Right atrium auricular region (tissue), 2 donors: Measurements from ENCODE around the gene LIX1L. TPM values are rescaled to one million over a fixed set of nuclear protein-coding genes. Genes with fewer than 3 reads are reported as not detected.

ENCODE experiments used
- DNase-seq: peaks from one replicate; pipeline ENCODE4 v3.0.0-alpha.2; 2019; ENCODE audit warnings: low spot score
- H3K27ac ChIP-seq, 2 donors: fragments of 200-600 bp; sonication (generic); 1 replicate in 1 of 2; 2 replicates in 1 of 2; pipeline ENCODE4 v1.5.1; 2016 to 2019
- H3K27me3 ChIP-seq, 2 donors: fragments of 200-600 bp; sonication (generic); one replicate each; pipeline versions ENCODE4 v1.5.1 to v1.6.0; 2017 to 2019
- H3K36me3 ChIP-seq: fragments of 200-600 bp; sonication (generic); one replicate; pipeline ENCODE4 v1.5.1; 2016
- H3K4me1 ChIP-seq, 2 donors: fragments of 200-600 bp; sonication (generic); one replicate each; pipeline versions ENCODE4 v1.5.1 to v1.6.0; 2017 to 2019
- H3K4me3 ChIP-seq, 2 donors: fragments of 200-600 bp; sonication (generic); 1 replicate in 1 of 2; 2 replicates in 1 of 2; pipeline ENCODE4 v1.5.1; 2017 to 2019; ENCODE audit warnings: mild to moderate bottlenecking in 1 of 2, moderate library complexity in 1 of 2
- H3K9me3 ChIP-seq, 2 donors: fragments of 200-600 bp; sonication (generic); one replicate each; pipeline ENCODE4 v1.5.1; 2019
- total RNA-seq, 2 donors: library from RNA; depleted of rRNA; stranded (reverse); fragments of >200 nt; gene quantifications; one replicate each; pipeline ENCODE4 v1.1.0, GENCODE V29; 2016
- TF ChIP-seq, protein P1 (sequence below), 2 donors: fragments of 200-600 bp; sonication (generic); IDR thresholded peaks; one replicate each; pipeline ENCODE4 v1.5.1; 2019; ENCODE audit warnings: antibody characterized with exemption in 2 of 2

Gene LIX1L
- total RNA-seq, 2 donors from 2014 or later = 26.6 to 36.6 TPM

DNA sequence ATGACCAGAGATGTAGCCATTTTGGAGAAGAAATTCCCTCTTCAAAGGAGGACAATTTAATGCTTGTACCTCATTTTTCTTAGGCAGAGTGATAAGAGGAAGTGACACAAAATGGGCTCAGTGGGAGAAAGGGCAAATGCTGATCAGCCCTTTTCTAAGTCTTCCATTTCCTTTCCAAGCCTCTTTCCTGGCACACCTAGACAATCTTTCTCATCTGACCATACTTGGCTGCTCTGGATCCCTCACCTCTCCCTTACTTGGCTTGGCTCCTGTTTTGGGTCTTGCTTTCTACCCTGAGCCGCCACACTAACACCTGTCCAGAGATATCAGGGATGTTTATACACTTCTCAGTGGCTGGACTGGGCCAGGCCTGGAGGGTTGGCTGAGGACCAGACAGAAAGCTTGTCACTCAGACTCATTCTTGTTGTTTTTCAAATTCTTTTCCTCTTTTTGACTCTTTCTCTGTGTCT, 25.4 kb upstream of the LIX1L start:
- Histone ChIP-seq H3K9me3 (no peaks in the 10 kb centered on the region), H3K27me3 (no peaks in the 10 kb centered on the region), H3K4me3 (no peak overlapping the region), H3K27ac (peak overlapping the region; percentile 96 to 98), H3K36me3 (no peaks in the 10 kb centered on the region), H3K4me1 (peaks cover 0 to 83% of the 10 kb centered on the region in 2 donors)
- TF ChIP-seq, protein P1, sequence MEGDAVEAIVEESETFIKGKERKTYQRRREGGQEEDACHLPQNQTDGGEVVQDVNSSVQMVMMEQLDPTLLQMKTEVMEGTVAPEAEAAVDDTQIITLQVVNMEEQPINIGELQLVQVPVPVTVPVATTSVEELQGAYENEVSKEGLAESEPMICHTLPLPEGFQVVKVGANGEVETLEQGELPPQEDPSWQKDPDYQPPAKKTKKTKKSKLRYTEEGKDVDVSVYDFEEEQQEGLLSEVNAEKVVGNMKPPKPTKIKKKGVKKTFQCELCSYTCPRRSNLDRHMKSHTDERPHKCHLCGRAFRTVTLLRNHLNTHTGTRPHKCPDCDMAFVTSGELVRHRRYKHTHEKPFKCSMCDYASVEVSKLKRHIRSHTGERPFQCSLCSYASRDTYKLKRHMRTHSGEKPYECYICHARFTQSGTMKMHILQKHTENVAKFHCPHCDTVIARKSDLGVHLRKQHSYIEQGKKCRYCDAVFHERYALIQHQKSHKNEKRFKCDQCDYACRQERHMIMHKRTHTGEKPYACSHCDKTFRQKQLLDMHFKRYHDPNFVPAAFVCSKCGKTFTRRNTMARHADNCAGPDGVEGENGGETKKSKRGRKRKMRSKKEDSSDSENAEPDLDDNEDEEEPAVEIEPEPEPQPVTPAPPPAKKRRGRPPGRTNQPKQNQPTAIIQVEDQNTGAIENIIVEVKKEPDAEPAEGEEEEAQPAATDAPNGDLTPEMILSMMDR (IDR thresholded peaks at IDR 0.05) = no peak
- no peak for DNase-seq

DNA sequence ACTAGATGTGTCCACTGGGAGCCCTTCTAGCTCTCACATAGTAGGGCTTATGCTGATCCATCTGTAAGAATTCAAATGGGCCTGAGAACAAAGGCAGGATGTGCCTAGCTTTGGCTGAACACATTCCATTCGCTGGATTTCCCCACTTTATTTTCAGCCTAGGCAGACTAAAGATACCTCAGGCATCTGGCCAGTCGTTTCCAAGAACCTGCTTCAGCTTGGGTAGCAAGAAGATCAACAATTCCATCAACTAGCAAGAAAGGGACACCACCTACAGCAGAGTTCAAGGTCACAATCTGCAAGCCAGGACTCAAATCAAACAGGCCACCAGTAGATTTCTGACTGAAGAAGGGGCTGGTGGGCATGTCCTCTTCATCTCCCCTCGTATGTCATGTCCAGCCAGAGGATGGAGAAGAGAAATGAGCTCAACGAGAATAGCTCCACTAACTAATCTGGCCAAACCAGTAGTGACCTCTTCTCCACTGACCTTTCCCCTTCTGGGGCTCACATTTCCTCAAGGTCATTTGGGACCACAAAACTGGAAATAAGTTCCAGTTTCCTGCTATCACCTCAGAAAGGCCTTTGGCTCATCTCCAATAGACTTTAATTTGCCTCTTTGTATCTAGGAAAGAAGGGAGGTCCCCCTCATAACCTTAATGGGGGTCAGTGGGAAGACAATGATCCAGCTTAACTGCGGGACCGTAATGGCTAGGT, 24.4 kb upstream of the LIX1L start:
- no peak for DNase-seq
- Histone ChIP-seq H3K27ac (peak overlapping the region; percentile 96 to 98), H3K9me3 (no peaks in the 10 kb centered on the region), H3K27me3 (no peaks in the 10 kb centered on the region), H3K4me1 (peaks cover 0 to 94% of the 10 kb centered on the region in 2 donors), H3K4me3 (no peak overlapping the region), H3K36me3 (no peaks in the 10 kb centered on the region)
- TF ChIP-seq, protein P1 (IDR thresholded peaks at IDR 0.05) = no peak

DNA sequence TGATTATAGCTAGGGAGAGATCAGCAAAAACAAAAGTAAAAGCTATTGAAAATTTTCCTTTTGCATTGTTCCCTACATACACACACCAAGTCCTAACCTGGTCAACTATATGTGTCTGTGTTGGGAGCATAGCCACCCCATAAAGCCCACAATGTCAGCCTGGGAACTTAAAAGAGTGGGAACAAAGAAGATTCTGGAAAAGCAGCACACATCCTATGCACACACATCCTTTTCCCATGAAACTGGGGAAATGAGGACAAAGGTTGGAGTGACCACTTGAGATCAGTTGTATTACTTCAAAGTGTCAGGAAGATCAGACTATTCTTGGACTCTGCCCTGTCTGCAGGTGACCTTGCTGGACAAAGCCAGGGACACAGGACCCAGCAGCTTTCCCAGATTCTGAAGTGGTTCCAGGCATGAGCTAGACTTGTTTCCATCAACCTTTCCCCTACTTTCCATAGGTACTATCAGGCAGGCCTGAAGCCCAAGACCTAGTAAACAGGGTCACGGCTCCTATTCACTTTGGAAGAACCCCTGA, 22.7 kb upstream of the LIX1L start:
- DNase-seq = no peak

DNA sequence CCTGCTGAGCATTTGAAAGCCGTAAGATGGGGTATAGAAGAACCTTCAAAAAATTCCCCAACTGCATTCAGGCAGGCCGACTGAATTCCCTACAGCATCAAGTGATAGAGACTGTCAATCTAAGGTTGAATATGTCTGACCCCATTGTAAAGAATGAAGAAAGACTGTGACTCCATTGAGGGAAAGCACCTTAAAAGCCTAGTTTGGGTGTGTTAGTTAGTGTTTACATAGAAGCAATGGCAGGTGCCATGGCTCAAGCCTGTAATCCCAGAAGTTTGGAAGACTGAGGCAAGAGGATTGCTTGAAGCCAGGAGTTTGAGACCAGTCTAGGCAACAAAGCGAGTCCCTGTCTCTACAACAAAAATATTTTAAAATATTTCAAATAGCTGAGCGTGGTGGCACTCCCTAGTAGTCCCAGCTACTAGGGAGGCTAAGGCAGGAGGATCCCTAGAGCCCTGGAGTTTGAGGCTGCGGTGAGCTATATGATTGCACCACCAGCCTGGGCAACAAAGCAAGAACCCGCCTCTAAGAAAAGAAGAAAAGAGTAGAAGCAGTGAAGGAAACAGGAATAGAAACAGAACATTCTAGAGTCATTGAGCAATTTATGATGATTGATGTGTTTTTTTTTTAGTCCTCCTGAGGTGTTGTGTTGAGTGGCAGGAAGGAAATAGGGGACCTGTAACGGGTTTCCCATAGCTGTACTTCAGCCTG, 22.1 kb upstream of the LIX1L start:
- Histone ChIP-seq H3K4me1 (peaks cover 0 to 76% of the 10 kb centered on the region in 2 donors), H3K9me3 (no peaks in the 10 kb centered on the region), H3K36me3 (no peaks in the 10 kb centered on the region), H3K4me3 (peak overlapping the region in 1 of 2 donors; percentile 31), H3K27ac (peak overlapping the region; percentile 96 to 98), H3K27me3 (no peaks in the 10 kb centered on the region)
- TF ChIP-seq, protein P1 (IDR thresholded peaks at IDR 0.05) = no peak
- no peak for DNase-seq

More for the DNA sequence above, 22.7 kb upstream of the LIX1L start:
- Histone ChIP-seq H3K4me3 (peak overlapping the region in 1 of 2 donors; percentile 31), H3K4me1 (peaks cover 0 to 82% of the 10 kb centered on the region in 2 donors), H3K27ac (peak overlapping the region; percentile 96 to 98), H3K9me3 (no peaks in the 10 kb centered on the region), H3K27me3 (no peaks in the 10 kb centered on the region), H3K36me3 (no peaks in the 10 kb centered on the region)
- TF ChIP-seq, protein P1 (IDR thresholded peaks at IDR 0.05) = no peak

DNA sequence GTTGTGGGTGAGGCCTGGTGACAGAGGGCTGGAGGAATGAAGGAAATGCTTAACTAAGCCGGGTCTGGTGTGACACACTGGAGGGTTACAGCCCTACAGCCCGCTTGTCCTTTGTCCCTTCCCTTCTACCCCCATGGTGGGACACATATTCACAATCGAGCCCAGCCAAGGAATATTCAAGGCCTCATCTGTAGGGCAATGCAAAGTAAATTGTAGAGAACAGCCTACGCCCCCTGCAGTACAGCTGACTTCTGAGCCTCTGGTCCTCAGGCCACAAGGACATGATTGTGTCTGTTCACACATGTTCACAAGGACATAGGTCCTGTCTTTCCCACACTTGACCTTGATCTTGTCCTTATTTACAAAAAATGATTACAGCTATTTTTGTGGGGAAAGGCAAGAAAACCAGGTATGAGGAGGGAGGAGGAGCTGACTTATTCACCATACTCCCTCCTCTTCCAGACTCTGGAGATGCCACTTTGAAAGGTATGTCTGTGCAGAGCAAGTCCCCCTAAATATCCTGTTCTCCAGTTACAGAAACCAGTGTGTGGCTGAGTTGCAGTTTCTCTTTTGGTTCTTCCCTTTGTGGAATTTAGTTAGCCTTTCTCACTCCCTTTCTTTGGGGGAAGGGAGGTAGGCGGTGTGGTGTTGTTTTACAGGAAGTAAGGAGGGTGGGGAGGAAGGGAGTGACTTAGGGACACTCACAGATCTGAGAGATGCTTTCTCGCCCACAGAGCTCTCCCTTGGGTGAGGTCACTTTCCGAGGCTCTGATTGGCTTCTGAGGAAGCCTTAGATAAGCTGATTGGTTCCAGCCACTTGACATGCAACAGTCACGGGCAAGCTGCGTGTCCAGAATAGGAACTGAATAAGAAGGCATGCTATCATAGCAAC, 21.3 kb upstream of the LIX1L start:
- H3K4me1 ChIP-seq = peaks cover 0 to 68% of the 10 kb centered on the region in 2 donors
- H3K9me3 ChIP-seq = no peaks in the 10 kb centered on the region

More for the DNA sequence above, 21.3 kb upstream of the LIX1L start:
- H3K27me3 ChIP-seq = no peaks in the 10 kb centered on the region
- peak overlapping the region; percentile 13 to 37 for H3K4me3 ChIP-seq
- TF ChIP-seq, protein P1 (IDR thresholded peaks at IDR 0.05) = peak in 1 of 2 donors; percentile 46
- peak; percentile 99 for DNase-seq
- H3K36me3 ChIP-seq = no peaks in the 10 kb centered on the region
- peak overlapping the region; percentile 96 to 98 for H3K27ac ChIP-seq
